ENCODE data around the gene ATRNL1. TPM values are rescaled to one million over a fixed set of nuclear protein-coding genes. Genes with fewer than 3 reads are reported as not detected.
"Not testable (repeated sequence)": the region's sequence is repeated elsewhere in the genome, so short reads cannot be mapped to it uniquely, and the experiment has no call there.

Gene ATRNL1
- total RNA-seq, 1 experiment from 2014 or later: not detected

DNA sequence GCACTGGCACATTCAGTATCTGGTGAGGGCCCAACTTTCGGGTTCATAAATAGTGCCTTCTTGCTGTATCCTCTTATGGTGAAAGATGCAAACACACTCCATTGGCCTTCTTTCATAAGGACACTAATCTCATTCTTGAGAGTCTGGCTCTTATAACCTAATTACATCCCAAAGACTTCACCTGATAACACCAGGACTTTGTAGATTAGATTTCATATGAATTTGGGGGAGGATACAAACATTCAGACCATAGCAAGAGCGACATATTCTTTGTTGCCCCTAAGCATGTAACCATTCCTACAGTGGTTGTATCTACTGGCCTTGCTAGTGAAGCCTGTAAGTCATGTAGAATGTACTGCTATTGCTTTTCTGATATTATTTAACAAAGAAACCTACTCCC is 654.6 kb downstream of the ATRNL1 start:
- no peak overlapping the region for H2AFZ ChIP-seq (ENCODE audit: low read length)
- no peaks in the 10 kb centered on the region for H3K4me1 ChIP-seq (ENCODE audit: insufficient read depth, low read length)
- no peaks in the 10 kb centered on the region for H3K9me2 ChIP-seq (replicated peaks; ENCODE audit: low read length)
- no peaks in the 10 kb centered on the region for H3F3A ChIP-seq (ENCODE audit: low read length, unreplicated experiment)
- ATAC-seq (no peak), DNase-seq (no peak)
- no peaks in the 10 kb centered on the region for H4K20me1 ChIP-seq (ENCODE audit: low read length)
- no peak overlapping the region for H3K4me2 ChIP-seq (ENCODE audit: low read length)
- no peak for TF ChIP-seq EZH2phosphoT487 (IDR thresholded peaks at IDR 0.05; ENCODE audit: borderline replicate concordance, low read length)
- TF ChIP-seq, protein P1, sequence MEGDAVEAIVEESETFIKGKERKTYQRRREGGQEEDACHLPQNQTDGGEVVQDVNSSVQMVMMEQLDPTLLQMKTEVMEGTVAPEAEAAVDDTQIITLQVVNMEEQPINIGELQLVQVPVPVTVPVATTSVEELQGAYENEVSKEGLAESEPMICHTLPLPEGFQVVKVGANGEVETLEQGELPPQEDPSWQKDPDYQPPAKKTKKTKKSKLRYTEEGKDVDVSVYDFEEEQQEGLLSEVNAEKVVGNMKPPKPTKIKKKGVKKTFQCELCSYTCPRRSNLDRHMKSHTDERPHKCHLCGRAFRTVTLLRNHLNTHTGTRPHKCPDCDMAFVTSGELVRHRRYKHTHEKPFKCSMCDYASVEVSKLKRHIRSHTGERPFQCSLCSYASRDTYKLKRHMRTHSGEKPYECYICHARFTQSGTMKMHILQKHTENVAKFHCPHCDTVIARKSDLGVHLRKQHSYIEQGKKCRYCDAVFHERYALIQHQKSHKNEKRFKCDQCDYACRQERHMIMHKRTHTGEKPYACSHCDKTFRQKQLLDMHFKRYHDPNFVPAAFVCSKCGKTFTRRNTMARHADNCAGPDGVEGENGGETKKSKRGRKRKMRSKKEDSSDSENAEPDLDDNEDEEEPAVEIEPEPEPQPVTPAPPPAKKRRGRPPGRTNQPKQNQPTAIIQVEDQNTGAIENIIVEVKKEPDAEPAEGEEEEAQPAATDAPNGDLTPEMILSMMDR (conservative IDR thresholded peaks at IDR 0.05; ENCODE audit: low read depth, low read length): no peak
- no peak for TF ChIP-seq EZH2 (IDR thresholded peaks at IDR 0.05; ENCODE audit: low read length, unreplicated experiment)
- BruUV-seq (replicated peaks): no TSS peak
- no peaks in the 10 kb centered on the region for H3K9me3 ChIP-seq (ENCODE audit: low read length)
- POLR2A ChIA-PET (ENCODE audit: unreplicated experiment): no interaction called here
- CTCF ChIA-PET: no interaction called here
- H3K9ac ChIP-seq (ENCODE audit: low read length): no peak overlapping the region
- no peak overlapping the region for H3K4me3 ChIP-seq (ENCODE audit: low read length)
- H3K36me3 ChIP-seq (ENCODE audit: low read depth, low read length): no peaks in the 10 kb centered on the region
- intact Hi-C loops (cut with micrococcal nuclease): no loop called here
- H3K27me3 ChIP-seq (ENCODE audit: low read length): no peaks in the 10 kb centered on the region
- H3K79me2 ChIP-seq (ENCODE audit: low read length): no peaks in the 10 kb centered on the region
- H3K27ac ChIP-seq (ENCODE audit: low read length): no peak overlapping the region

DNA sequence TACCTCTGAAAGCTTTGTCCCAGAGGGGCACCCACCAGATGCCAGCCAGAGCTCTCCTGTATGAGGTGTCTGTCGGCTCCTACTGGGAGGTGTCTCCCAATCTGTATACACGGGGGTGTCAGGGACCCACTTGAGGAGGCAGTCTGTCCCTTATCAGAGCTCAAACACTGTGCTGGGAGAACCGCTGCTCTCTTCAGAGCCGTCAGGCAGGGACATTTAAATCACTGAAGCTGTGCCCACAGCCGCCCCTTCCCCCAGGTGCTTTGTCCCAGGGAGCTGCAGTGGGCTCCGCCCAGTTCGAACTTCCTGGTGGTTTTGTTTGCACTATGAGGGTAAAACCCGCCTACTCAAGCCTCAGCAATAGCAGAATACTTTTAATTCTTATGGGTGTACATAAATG is 665.3 kb downstream of the ATRNL1 start:
- H3K27me3 ChIP-seq (ENCODE audit: low read length); ATAC-seq; POLR2A ChIA-PET (ENCODE audit: unreplicated experiment); intact Hi-C loops (cut with micrococcal nuclease); H3K4me2 ChIP-seq (ENCODE audit: low read length); H3F3A ChIP-seq (ENCODE audit: low read length, unreplicated experiment); H2AFZ ChIP-seq (ENCODE audit: low read length); DNase-seq; H3K36me3 ChIP-seq (ENCODE audit: low read depth, low read length); CTCF ChIA-PET; H3K4me1 ChIP-seq (ENCODE audit: insufficient read depth, low read length); H3K9ac ChIP-seq (ENCODE audit: low read length); H3K27ac ChIP-seq (ENCODE audit: low read length); H3K9me3 ChIP-seq (ENCODE audit: low read length); H4K20me1 ChIP-seq (ENCODE audit: low read length); H3K4me3 ChIP-seq (ENCODE audit: low read length); H3K79me2 ChIP-seq (ENCODE audit: low read length); H3K9me2 ChIP-seq (replicated peaks; ENCODE audit: low read length); BruUV-seq (replicated peaks): not testable (repeated sequence)

DNA sequence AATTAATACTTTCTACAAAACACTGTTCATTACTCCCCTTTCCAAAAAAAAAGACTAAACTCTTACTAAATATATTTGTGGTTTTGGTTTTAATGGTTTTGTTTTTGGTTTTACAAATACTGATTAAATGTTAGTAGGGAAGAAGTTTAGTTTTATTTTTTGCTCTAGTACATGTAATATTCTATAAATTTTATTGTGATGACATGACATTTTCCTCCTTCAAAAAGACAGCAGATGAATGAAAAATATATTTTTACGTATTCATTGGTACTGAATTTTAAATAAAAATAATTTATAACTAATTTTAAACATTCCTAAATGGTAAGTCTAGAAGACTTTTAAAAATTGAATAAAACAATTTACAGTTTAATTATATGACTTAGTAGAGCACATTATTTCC is 667.0 kb downstream of the ATRNL1 start:
- ATAC-seq: no peak
- no peaks in the 10 kb centered on the region for H4K20me1 ChIP-seq (ENCODE audit: low read length)
- H3K27ac ChIP-seq (ENCODE audit: low read length): no peak overlapping the region
- H3K4me2 ChIP-seq (ENCODE audit: low read length): no peak overlapping the region
- intact Hi-C loops (cut with micrococcal nuclease): no loop called here
- no peak overlapping the region for H3K9ac ChIP-seq (ENCODE audit: low read length)
- no peaks in the 10 kb centered on the region for H3K79me2 ChIP-seq (ENCODE audit: low read length)
- H2AFZ ChIP-seq (ENCODE audit: low read length): no peak overlapping the region
- DNase-seq: no peak
- no peaks in the 10 kb centered on the region for H3K4me1 ChIP-seq (ENCODE audit: insufficient read depth, low read length)
- no TSS peak for BruUV-seq (replicated peaks)
- H3F3A ChIP-seq (ENCODE audit: low read length, unreplicated experiment): no peaks in the 10 kb centered on the region
- H3K4me3 ChIP-seq (ENCODE audit: low read length): no peak overlapping the region
- CTCF ChIA-PET: no interaction called here
- H3K9me2 ChIP-seq (replicated peaks; ENCODE audit: low read length): no peaks in the 10 kb centered on the region
- no peaks in the 10 kb centered on the region for H3K9me3 ChIP-seq (ENCODE audit: low read length)
- no peaks in the 10 kb centered on the region for H3K27me3 ChIP-seq (ENCODE audit: low read length)
- POLR2A ChIA-PET (ENCODE audit: unreplicated experiment): no interaction called here
- TF ChIP-seq, protein P1 (conservative IDR thresholded peaks at IDR 0.05; ENCODE audit: low read depth, low read length): no peak
- TF ChIP-seq EZH2 (IDR thresholded peaks at IDR 0.05; ENCODE audit: low read length, unreplicated experiment) (no peak), EZH2phosphoT487 (IDR thresholded peaks at IDR 0.05; ENCODE audit: borderline replicate concordance, low read length) (no peak)
- no peaks in the 10 kb centered on the region for H3K36me3 ChIP-seq (ENCODE audit: low read depth, low read length)
